Subcutaneous abdominal adipose tissue (tissue), 5 donors: ENCODE measurements around the gene TMEM131.
"Not testable (repeated sequence)": the region's sequence is repeated elsewhere in the genome, so short reads cannot be mapped to it uniquely, and the experiment has no call there.

Experiments
- H3K27ac ChIP-seq: one replicate; pipeline ENCODE4 v1.7.0; 2013; ENCODE audit warnings: low read depth, mild to moderate bottlenecking, inconsistent platforms, low read length, moderate library complexity
- H3K27me3 ChIP-seq, 5 donors: one replicate each; pipeline ENCODE4 v1.7.0; 2013; ENCODE audit warnings: low read length in 5 of 5, inconsistent platforms in 1 of 5; ENCODE audit not compliant: control insufficient read depth in 5 of 5, insufficient read depth in 4 of 5
- H3K36me3 ChIP-seq, 5 donors: one replicate each; pipeline ENCODE4 v1.7.0; 2013; ENCODE audit warnings: low read length in 5 of 5; ENCODE audit not compliant: control insufficient read depth in 5 of 5, insufficient read depth in 5 of 5
- H3K4me1 ChIP-seq, 5 donors: one replicate each; pipeline ENCODE4 v1.7.0; 2013; ENCODE audit warnings: low read length in 5 of 5, mild to moderate bottlenecking in 3 of 5, moderate library complexity in 1 of 5; ENCODE audit not compliant: control insufficient read depth in 5 of 5, insufficient read depth in 5 of 5
- H3K4me3 ChIP-seq, 5 donors: one replicate each; pipeline ENCODE4 v1.7.0; 2013; ENCODE audit warnings: low read length in 5 of 5, low read depth in 1 of 5
- H3K9ac ChIP-seq, 5 donors: one replicate each; pipeline ENCODE4 v1.7.0; 2013; ENCODE audit warnings: low read length in 5 of 5, mild to moderate bottlenecking in 4 of 5, moderate library complexity in 3 of 5
- H3K9me3 ChIP-seq, 5 donors: one replicate each; pipeline ENCODE4 v1.7.0; 2013; ENCODE audit warnings: low read length in 5 of 5; ENCODE audit not compliant: control insufficient read depth in 5 of 5
- donor health status: healthy.
- donor health status: healthy.
- donor health status: healthy.
- donor health status: healthy.
- donor health status: healthy.

The TMEM131 gene

GRCh38 chr2:97871096-97871780, 124.5 kb downstream of the TMEM131 start:
- H3K4me3 ChIP-seq = no peak overlapping the region
- H3K4me1 ChIP-seq = peaks cover 0 to 19% (median 18%) of the 10 kb centered on the region in 5 donors
- no peaks in the 10 kb centered on the region for H3K9me3 ChIP-seq
- H3K9ac ChIP-seq = no peak overlapping the region
- no peak overlapping the region for H3K27ac ChIP-seq
- peaks cover 0 to 3% (median 0%) of the 10 kb centered on the region in 5 donors for H3K36me3 ChIP-seq
- no peaks in the 10 kb centered on the region for H3K27me3 ChIP-seq

DNA sequence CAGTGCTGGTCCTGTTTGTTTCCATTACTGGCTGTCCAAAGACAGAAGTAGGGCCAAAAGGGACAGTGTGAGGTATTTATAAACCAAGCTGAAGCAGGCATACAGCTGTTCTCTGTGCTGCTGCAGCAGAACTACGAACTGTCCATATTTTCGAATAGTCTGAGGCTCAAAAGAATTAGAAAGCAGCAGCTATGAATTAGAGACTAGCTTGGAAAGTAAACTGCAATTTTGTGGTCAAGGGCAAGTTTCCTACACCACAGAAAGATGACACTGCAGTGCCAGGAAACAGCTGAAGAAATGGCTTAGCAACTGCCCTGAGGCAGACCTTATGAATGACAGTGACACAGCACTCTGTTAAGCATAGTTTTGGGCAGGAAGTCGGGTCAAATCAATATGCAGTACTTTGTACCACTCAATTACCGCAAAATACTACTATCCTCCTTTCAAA, 125.3 kb downstream of the TMEM131 start:
- Histone ChIP-seq H3K9ac (no peak overlapping the region), H3K9me3 (no peaks in the 10 kb centered on the region), H3K27ac (no peak overlapping the region), H3K4me3 (no peak overlapping the region), H3K27me3 (no peaks in the 10 kb centered on the region), H3K36me3 (peaks cover 0 to 3% (median 0%) of the 10 kb centered on the region in 5 donors), H3K4me1 (peaks cover 0 to 19% (median 18%) of the 10 kb centered on the region in 5 donors)

DNA sequence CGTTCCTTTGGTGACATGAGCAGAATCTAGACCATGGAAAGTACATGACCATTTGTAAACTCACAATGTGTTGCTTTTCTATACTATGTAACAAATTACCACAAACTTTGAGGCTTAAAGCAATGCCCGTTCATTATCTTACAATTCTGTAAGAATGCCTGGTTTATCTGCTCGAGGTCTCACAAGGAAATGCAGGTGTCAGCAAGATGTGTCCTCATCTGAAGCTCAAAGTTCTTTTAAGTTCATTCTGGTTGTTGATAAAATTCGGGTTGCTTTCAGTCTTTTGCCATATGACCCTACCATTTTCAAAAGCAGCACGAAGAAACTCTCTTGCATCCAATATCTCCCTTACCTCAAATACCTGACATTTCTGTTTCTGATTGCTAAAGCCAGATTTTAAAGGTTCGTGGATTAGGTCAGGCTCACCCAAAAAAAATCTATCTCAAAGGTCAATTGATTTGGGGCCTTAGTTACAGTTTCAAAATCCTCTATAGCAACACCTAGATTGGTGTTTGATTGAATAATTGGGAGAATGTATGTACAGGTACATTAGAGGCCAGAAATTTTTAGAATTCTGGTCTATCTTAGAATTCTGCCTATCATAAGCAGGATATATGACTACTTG, 125.9 kb downstream of the TMEM131 start:
- no peaks in the 10 kb centered on the region for H3K27me3 ChIP-seq
- peaks cover 0 to 3% (median 0%) of the 10 kb centered on the region in 5 donors for H3K36me3 ChIP-seq
- H3K9ac ChIP-seq = no peak overlapping the region
- no peaks in the 10 kb centered on the region for H3K9me3 ChIP-seq
- no peak overlapping the region for H3K27ac ChIP-seq
- H3K4me1 ChIP-seq = peaks cover 0 to 19% (median 18%) of the 10 kb centered on the region in 5 donors
- no peak overlapping the region for H3K4me3 ChIP-seq

- Histone ChIP-seq H3K27me3 (no peaks in the 10 kb centered on the region), H3K4me1 (peaks cover 0 to 19% (median 18%) of the 10 kb centered on the region in 5 donors), H3K36me3 (peaks cover 0 to 3% (median 0%) of the 10 kb centered on the region in 5 donors), H3K27ac (no peak overlapping the region), H3K4me3 (no peak overlapping the region), H3K9ac (no peak overlapping the region), H3K9me3 (no peaks in the 10 kb centered on the region)
Observed at GRCh38 chr2:97868986-97869721, 126.6 kb downstream of the TMEM131 start.

DNA sequence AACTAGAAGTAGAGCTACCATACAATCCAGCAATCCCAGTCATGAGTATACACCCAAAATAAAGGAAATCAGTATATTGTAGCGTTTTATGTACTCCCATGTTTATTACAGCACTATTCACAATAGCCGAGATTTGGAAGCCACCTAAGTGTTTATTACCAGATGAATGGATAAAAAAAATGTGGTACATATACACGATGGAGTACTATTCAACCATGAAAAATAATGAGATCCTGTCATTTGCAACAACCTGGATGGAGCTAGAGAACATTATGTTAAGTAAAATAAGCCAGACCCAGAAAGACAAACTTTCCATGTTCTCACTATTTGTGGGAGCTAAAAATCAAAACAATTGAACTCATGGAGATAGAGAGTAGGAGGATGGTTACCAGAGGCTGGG, 131.9 kb downstream of the TMEM131 start:
- Histone ChIP-seq H3K9ac (no peak overlapping the region), H3K36me3 (peaks cover 5 to 12% (median 8%) of the 10 kb centered on the region in 5 donors), H3K27ac (no peak overlapping the region), H3K4me1 (no peaks in the 10 kb centered on the region), H3K4me3 (no peak overlapping the region), H3K9me3 (peaks cover 0 to 3% (median 0%) of the 10 kb centered on the region in 5 donors), H3K27me3 (no peaks in the 10 kb centered on the region)

GRCh38 chr2:97861177-97861576, 134.6 kb downstream of the TMEM131 start:
- H3K9me3 ChIP-seq = peaks cover 0 to 3% (median 0%) of the 10 kb centered on the region in 5 donors
- no peaks in the 10 kb centered on the region for H3K27me3 ChIP-seq
- no peak overlapping the region for H3K4me3 ChIP-seq
- peaks cover 6 to 21% (median 13%) of the 10 kb centered on the region in 5 donors for H3K36me3 ChIP-seq
- H3K27ac ChIP-seq = no peak overlapping the region
- no peaks in the 10 kb centered on the region for H3K4me1 ChIP-seq
- no peak overlapping the region for H3K9ac ChIP-seq

DNA sequence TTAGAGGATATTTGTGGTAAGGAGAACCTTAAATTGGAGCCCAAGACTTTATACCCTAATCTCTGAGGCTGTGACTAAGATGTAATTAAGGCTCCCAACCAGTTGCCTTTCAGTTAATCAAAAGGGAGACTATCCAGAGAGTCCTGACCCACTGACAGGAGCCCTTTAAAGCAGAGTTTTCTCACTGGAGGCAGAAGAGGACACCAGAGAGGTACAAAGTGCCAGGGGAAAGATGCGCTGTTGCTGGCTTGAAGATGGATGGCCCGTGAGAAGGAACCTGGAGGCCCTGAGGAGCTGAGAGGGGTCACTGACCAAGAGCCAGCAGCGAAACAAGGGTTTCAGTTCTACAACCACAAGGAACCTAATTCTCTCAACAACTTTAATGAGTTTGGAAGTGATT, 137.3 kb downstream of the TMEM131 start:
- Histone ChIP-seq H3K4me3 (no peak overlapping the region), H3K9ac (no peak overlapping the region), H3K9me3 (peaks cover 0 to 3% (median 0%) of the 10 kb centered on the region in 5 donors), H3K36me3 (peaks cover 6 to 21% (median 13%) of the 10 kb centered on the region in 5 donors), H3K4me1 (no peaks in the 10 kb centered on the region), H3K27ac (no peak overlapping the region), H3K27me3 (no peaks in the 10 kb centered on the region)

- peaks cover 6 to 21% (median 13%) of the 10 kb centered on the region in 5 donors for H3K36me3 ChIP-seq
- H3K9me3 ChIP-seq = peaks cover 0 to 3% (median 0%) of the 10 kb centered on the region in 5 donors
- H3K9ac ChIP-seq = no peak overlapping the region
- no peaks in the 10 kb centered on the region for H3K27me3 ChIP-seq
- no peak overlapping the region for H3K27ac ChIP-seq
- H3K4me1 ChIP-seq = no peaks in the 10 kb centered on the region
- H3K4me3 ChIP-seq = no peak overlapping the region
Observed at GRCh38 chr2:97857553-97857952, 138.2 kb downstream of the TMEM131 start.

- H3K4me1 ChIP-seq, H3K9ac ChIP-seq, H3K27ac ChIP-seq, H3K27me3 ChIP-seq, H3K36me3 ChIP-seq, H3K9me3 ChIP-seq, H3K4me3 ChIP-seq: not testable (repeated sequence)
Observed at GRCh38 chr2:97853057-97853456, 142.7 kb downstream of the TMEM131 start.

DNA sequence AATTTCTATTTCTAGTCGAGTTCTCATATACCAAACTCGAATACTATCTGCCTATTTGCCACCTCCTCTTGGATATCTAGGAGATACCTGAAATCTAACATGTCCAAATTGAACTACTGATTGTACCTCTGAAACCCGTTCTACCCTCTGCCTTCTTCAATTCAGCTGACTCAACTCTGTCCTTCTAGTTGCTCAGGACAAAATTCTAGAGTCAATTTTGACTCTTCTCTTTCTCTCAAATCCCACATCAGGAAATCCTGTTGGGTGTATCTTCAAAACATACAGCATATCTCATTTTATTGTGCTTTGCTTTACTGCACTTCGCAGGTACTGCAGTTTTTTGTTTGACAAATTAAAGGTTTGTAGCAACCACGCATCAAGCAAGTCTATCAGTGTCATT, 144.6 kb downstream of the TMEM131 start:
- Histone ChIP-seq H3K27me3 (no peaks in the 10 kb centered on the region), H3K4me1 (no peaks in the 10 kb centered on the region), H3K9me3 (no peaks in the 10 kb centered on the region), H3K9ac (no peak overlapping the region), H3K36me3 (peaks cover 0 to 9% (median 0%) of the 10 kb centered on the region in 5 donors), H3K27ac (no peak overlapping the region), H3K4me3 (no peak overlapping the region)
